HEK293 (cell line): Measurements from ENCODE around the gene ACAP2.

ENCODE experiments used
- CTCF ChIA-PET: fragments of 350-600 bp; formaldehyde crosslinking; extraction: SDS; loops from one replicate; lab custom pipeline; 2021; ENCODE audit warnings: antibody characterized with exemption; lab: Yijun Ruan, JAX
- POLR2A ChIA-PET: fragments of 300-600 bp; formaldehyde crosslinking; extraction: SDS; loops from one replicate; lab custom pipeline; 2020; ENCODE audit warnings: antibody characterized with exemption, inconsistent platforms; lab: Yijun Ruan, JAX
- H3K27ac ChIP-seq: fragments of 200-500 bp; sonication (Bioruptor generic); 2 replicates; pipeline ENCODE4 v1.5.1; 2014; ENCODE audit warnings: low read depth, low read length, control low read depth, inconsistent platforms; ENCODE audit errors: extremely low read depth
- H3K36me3 ChIP-seq, 2 experiments: fragments of 200-500 bp in 1 of 2; sonication (Bioruptor generic) in 1 of 2; 1 replicate in 1 of 2; 2 replicates in 1 of 2; pipeline ENCODE4 v1.5.1; 2014 to 2017; ENCODE audit warnings: inconsistent platforms in 2 of 2, low read length in 2 of 2; ENCODE audit not compliant: control insufficient read depth in 2 of 2, insufficient read depth in 1 of 2
- H3K4me1 ChIP-seq: fragments of 200-500 bp; sonication (Bioruptor generic); 2 replicates; pipeline ENCODE4 v1.5.1; 2014; ENCODE audit warnings: mild to moderate bottlenecking, low read length, inconsistent platforms; ENCODE audit not compliant: control insufficient read depth, insufficient read depth
- H3K4me3 ChIP-seq: 2 replicates; pipeline ENCODE4 v1.5.1; 2011; ENCODE audit warnings: low read depth, mild to moderate bottlenecking, control low read depth, low read length, moderate library complexity
- H3K9me3 ChIP-seq: fragments of 200-500 bp; sonication (Bioruptor generic); 2 replicates; pipeline ENCODE4 v1.5.1; 2014; ENCODE audit warnings: low read depth, low read length, inconsistent platforms; ENCODE audit not compliant: control insufficient read depth, insufficient read depth
- REST ChIP-seq: fragments of 450-650 bp; formaldehyde crosslinking; IDR thresholded peaks from 2 replicates; pipeline ENCODE4 v1.5.1; 2016; ENCODE audit warnings: missing biosample characterization, missing genetic modification characterization
- TCF7L2 ChIP-seq: IDR thresholded peaks from 2 replicates; pipeline ENCODE4 v1.6.1; 2011; ENCODE audit warnings: low read depth, mild to moderate bottlenecking, inconsistent platforms, low read length, moderate library complexity, borderline replicate concordance
- TRIM28 ChIP-seq: IDR thresholded peaks from 2 replicates; pipeline ENCODE4 v1.6.1; 2011; ENCODE audit warnings: low read length, control low read depth, borderline replicate concordance
- ZNF112 ChIP-seq: fragments of 450-650 bp; formaldehyde crosslinking; IDR thresholded peaks from 2 replicates; pipeline ENCODE4 v1.5.0; 2017; ENCODE audit warnings: missing biosample characterization, missing genetic modification characterization
- ZNF138 ChIP-seq: fragments of 450-650 bp; formaldehyde crosslinking; IDR thresholded peaks from 2 replicates; pipeline ENCODE4 v1.5.1; 2016; ENCODE audit warnings: missing biosample characterization, missing genetic modification characterization, borderline replicate concordance
- ZNF169 ChIP-seq: fragments of 450-650 bp; formaldehyde crosslinking; IDR thresholded peaks from 2 replicates; pipeline ENCODE4 v1.5.1; 2016; ENCODE audit warnings: missing biosample characterization, missing genetic modification characterization
- ZNF221 ChIP-seq: fragments of 450-650 bp; formaldehyde crosslinking; IDR thresholded peaks from 2 replicates; pipeline ENCODE4 v1.5.1; 2017; ENCODE audit warnings: missing biosample characterization, missing genetic modification characterization, borderline replicate concordance
- ZNF302 ChIP-seq: fragments of 450-650 bp; formaldehyde crosslinking; IDR thresholded peaks from 2 replicates; pipeline ENCODE4 v1.5.1; 2016; ENCODE audit warnings: missing biosample characterization, missing genetic modification characterization, low read depth
- ZNF311 ChIP-seq: fragments of 450-650 bp; formaldehyde crosslinking; IDR thresholded peaks from 2 replicates; pipeline ENCODE4 v1.5.1; 2017; ENCODE audit warnings: missing biosample characterization, missing genetic modification characterization, borderline replicate concordance
- ZNF404 ChIP-seq: fragments of 450-650 bp; formaldehyde crosslinking; IDR thresholded peaks from 2 replicates; pipeline ENCODE4 v1.5.1; 2017; ENCODE audit warnings: missing biosample characterization, missing genetic modification characterization
- ZNF513 ChIP-seq: fragments of 450-650 bp; IDR thresholded peaks from 2 replicates; pipeline ENCODE4 v1.5.1; 2018; ENCODE audit warnings: missing biosample characterization, missing genetic modification characterization
- ZNF600 ChIP-seq: fragments of 450-650 bp; formaldehyde crosslinking; IDR thresholded peaks from 2 replicates; pipeline ENCODE4 v1.5.1; 2016; ENCODE audit warnings: missing biosample characterization, missing genetic modification characterization
- ZNF621 ChIP-seq: fragments of 450-650 bp; formaldehyde crosslinking; IDR thresholded peaks from 2 replicates; pipeline ENCODE4 v1.5.1; 2017; ENCODE audit warnings: missing biosample characterization, missing genetic modification characterization
- TF ChIP-seq, protein P1 (sequence below): IDR thresholded peaks from 2 replicates; pipeline ENCODE4 v1.6.1; 2011; ENCODE audit warnings: mild to moderate bottlenecking, low read depth, low read length, borderline replicate concordance
- TF ChIP-seq, protein P2 (sequence below): fragments of 450-650 bp; formaldehyde crosslinking; IDR thresholded peaks from 2 replicates; pipeline ENCODE4 v1.5.1; 2016; ENCODE audit warnings: missing biosample characterization, missing genetic modification characterization, low read depth

Gene ACAP2

DNA sequence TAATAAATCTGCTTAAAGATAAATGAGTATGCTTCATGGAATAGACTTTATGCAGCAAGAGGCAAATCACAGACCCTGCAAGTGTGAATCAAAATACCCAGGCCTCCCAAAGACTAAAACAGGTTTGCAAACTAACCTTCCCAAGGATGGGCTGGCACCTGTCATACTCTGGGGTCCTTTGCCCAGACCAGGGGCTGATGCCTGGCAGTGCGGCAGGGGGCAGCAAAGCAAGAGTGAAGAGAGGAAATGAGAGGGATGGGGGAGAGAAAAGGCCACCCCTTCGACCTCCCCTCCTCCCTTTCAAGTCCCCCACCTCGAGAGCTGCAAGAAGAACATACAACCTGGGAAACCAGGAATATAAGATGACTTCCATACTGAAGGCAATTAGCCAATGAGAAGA is 203.7 kb downstream of the ACAP2 start:
- TF ChIP-seq, protein P1, sequence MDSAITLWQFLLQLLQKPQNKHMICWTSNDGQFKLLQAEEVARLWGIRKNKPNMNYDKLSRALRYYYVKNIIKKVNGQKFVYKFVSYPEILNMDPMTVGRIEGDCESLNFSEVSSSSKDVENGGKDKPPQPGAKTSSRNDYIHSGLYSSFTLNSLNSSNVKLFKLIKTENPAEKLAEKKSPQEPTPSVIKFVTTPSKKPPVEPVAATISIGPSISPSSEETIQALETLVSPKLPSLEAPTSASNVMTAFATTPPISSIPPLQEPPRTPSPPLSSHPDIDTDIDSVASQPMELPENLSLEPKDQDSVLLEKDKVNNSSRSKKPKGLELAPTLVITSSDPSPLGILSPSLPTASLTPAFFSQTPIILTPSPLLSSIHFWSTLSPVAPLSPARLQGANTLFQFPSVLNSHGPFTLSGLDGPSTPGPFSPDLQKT, result no peak
- TF ChIP-seq ZNF138 (tag by site-specific recombination), result no peak
- TF ChIP-seq ZNF404 (tag by site-specific recombination), result no peak
- no peak for TF ChIP-seq TRIM28
- TF ChIP-seq ZNF621, result no peak
- no peak for TF ChIP-seq ZNF169 (tag by site-specific recombination)
- no peak for TF ChIP-seq ZNF112 (tag by site-specific recombination)
- TF ChIP-seq TCF7L2, result no peak
- TF ChIP-seq ZNF513 (tag by site-specific recombination), result no peak
- CTCF ChIA-PET, result no interaction called here
- POLR2A ChIA-PET, result no interaction called here
- Histone ChIP-seq H3K36me3 (peaks cover 0 to 8% of the 10 kb centered on the region in 2 experiments; a peak in 1 of 3 replicates), H3K4me3 (no peak overlapping the region), H3K4me1 (no peaks in the 10 kb centered on the region), H3K9me3 (no peaks in the 10 kb centered on the region), H3K27ac (no peak overlapping the region)

- CTCF ChIA-PET, result no interaction called here
Observed at GRCh38 chr3:195238586-195239118, 204.2 kb downstream of the ACAP2 start.

DNA sequence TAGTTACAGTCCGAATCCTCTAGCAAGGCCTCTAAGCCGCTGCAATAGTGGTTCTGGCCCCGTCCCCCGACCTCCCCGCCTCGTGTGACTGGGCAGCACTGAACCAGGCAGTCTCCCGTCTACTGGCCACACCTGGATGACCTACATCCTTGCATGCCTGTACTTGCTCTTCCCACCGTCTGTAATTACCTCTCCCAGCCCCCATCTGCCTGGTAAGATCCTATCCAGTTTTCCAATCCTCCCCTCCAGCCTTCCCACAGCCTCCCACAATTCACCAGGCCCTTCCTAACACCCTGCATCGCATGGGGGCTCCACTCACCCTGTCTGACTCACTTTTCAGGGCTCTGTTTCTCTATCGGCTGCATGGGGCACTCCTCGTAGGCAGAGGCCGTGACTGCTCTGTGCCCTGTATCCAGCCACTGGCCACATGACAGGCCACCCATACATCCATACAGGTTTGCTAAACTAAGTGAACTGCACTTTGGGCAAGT is 204.7 kb downstream of the ACAP2 start:
- H3K27ac ChIP-seq, result no peak overlapping the region
- no peaks in the 10 kb centered on the region for H3K9me3 ChIP-seq
- CTCF ChIA-PET, result no interaction called here
- no peak for TF ChIP-seq ZNF311 (tag by site-specific recombination)
- no peak for TF ChIP-seq REST
- no peak overlapping the region for H3K4me3 ChIP-seq
- H3K4me1 ChIP-seq, result no peaks in the 10 kb centered on the region
- POLR2A ChIA-PET, result no interaction called here
- H3K36me3 ChIP-seq, result peaks cover 0 to 8% of the 10 kb centered on the region in 2 experiments; a peak in 1 of 3 replicates

More at GRCh38 chr3:195238586-195239118, 204.2 kb downstream of the ACAP2 start:
- TF ChIP-seq ZNF302 (tag by site-specific recombination), result no peak
- TF ChIP-seq ZNF600 (tag by site-specific recombination), result no peak
- TF ChIP-seq ZNF221, result no peak
- TF ChIP-seq, protein P2, sequence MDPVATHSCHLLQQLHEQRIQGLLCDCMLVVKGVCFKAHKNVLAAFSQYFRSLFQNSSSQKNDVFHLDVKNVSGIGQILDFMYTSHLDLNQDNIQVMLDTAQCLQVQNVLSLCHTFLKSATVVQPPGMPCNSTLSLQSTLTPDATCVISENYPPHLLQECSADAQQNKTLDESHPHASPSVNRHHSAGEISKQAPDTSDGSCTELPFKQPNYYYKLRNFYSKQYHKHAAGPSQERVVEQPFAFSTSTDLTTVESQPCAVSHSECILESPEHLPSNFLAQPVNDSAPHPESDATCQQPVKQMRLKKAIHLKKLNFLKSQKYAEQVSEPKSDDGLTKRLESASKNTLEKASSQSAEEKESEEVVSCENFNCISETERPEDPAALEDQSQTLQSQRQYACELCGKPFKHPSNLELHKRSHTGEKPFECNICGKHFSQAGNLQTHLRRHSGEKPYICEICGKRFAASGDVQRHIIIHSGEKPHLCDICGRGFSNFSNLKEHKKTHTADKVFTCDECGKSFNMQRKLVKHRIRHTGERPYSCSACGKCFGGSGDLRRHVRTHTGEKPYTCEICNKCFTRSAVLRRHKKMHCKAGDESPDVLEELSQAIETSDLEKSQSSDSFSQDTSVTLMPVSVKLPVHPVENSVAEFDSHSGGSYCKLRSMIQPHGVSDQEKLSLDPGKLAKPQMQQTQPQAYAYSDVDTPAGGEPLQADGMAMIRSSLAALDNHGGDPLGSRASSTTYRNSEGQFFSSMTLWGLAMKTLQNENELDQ (tag by site-specific recombination), result no peak
- POLR2A ChIA-PET, result no interaction called here
- Histone ChIP-seq H3K36me3 (peaks cover 0 to 8% of the 10 kb centered on the region in 2 experiments; a peak in 1 of 3 replicates), H3K9me3 (no peaks in the 10 kb centered on the region), H3K4me1 (no peaks in the 10 kb centered on the region), H3K4me3 (no peak overlapping the region), H3K27ac (no peak overlapping the region)
